SK-N-SH (cell line): Measurements from ENCODE around the gene TDRD1. TPM values are rescaled to one million over a fixed set of nuclear protein-coding genes. Genes with fewer than 3 reads are reported as not detected.

Source experiments
- CTCF ChIA-PET: fragments of 300-600, 350-600 bp; formaldehyde crosslinking; extraction: SDS; loops from one replicate; lab custom pipeline; 2021; lab: Yijun Ruan, JAX
- POLR2A ChIA-PET: fragments of 350-600 bp; sonication (Branson Sonifier 250); formaldehyde crosslinking; extraction: SDS; loops from one replicate; lab custom pipeline; 2020; ENCODE audit warnings: antibody characterized with exemption, inconsistent platforms; lab: Yijun Ruan, JAX
- DNase-seq: peaks from one replicate; pipeline ENCODE4 v3.0.0; 2012
- H2AFZ ChIP-seq: fragments of 200-600 bp; sonication (generic); 2 replicates; pipeline ENCODE4 v1.8.1; 2016; ENCODE audit warnings: antibody characterized with exemption, mild to moderate bottlenecking, low read depth
- H3F3A ChIP-seq: fragments of 200-600 bp; sonication (generic); replicated peaks from 2 replicates; pipeline ENCODE3; 2016; ENCODE audit warnings: antibody characterized with exemption, mild to moderate bottlenecking; ENCODE audit not compliant: insufficient read depth
- H3K27ac ChIP-seq, 2 experiments: fragments of 200-500 bp in 1 of 2; fragments of 200-600 bp in 1 of 2; sonication (Bioruptor generic) in 1 of 2; sonication (generic), shearing (Covaris generic) in 1 of 2; 2 replicates each; pipeline versions ENCODE4 v1.5.1 to v1.6.1; 2014 to 2016; ENCODE audit warnings: low read depth in 2 of 2, inconsistent platforms in 1 of 2, low read length in 1 of 2, mild to moderate bottlenecking in 1 of 2, mixed read lengths in 1 of 2
- H3K27me3 ChIP-seq: fragments of 200-600 bp; sonication (generic), shearing (Covaris generic); 2 replicates; pipeline ENCODE4 v1.6.1; 2016; ENCODE audit warnings: mixed run types; ENCODE audit not compliant: insufficient read depth
- H3K36me3 ChIP-seq, 2 experiments: fragments of 200-500 bp in 1 of 2; fragments of 200-600 bp in 1 of 2; sonication (Bioruptor generic) in 1 of 2; sonication (generic) in 1 of 2; replicated peaks in 1 of 2; 2 replicates each; pipeline versions ENCODE3 to v1.5.1; 2014 to 2016; ENCODE audit warnings: low read length in 1 of 2, mild to moderate bottlenecking in 1 of 2; ENCODE audit not compliant: insufficient read depth in 2 of 2, control insufficient read depth in 1 of 2
- H3K4me1 ChIP-seq, 2 experiments: fragments of 200-500 bp in 1 of 2; fragments of 200-600 bp in 1 of 2; sonication (Bioruptor generic) in 1 of 2; sonication (generic), shearing (Covaris generic) in 1 of 2; 2 replicates each; pipeline versions ENCODE4 v1.5.1 to v1.6.1; 2014 to 2016; ENCODE audit warnings: low read depth in 1 of 2, low read length in 1 of 2, mixed run types in 1 of 2; ENCODE audit not compliant: insufficient read depth in 2 of 2, control insufficient read depth in 1 of 2
- H3K4me2 ChIP-seq: fragments of 200-600 bp; sonication (generic), shearing (Covaris generic); 2 replicates; pipeline ENCODE4 v1.6.1; 2017; ENCODE audit warnings: mixed run types
- H3K4me3 ChIP-seq, 2 experiments: fragments of 200-500 bp in 1 of 2; fragments of 200-600 bp in 1 of 2; sonication (Bioruptor generic) in 1 of 2; sonication (generic), shearing (Covaris generic) in 1 of 2; 2 replicates each; pipeline versions ENCODE4 v1.5.1 to v1.8.1; 2014 to 2016; ENCODE audit warnings: low read depth in 2 of 2, inconsistent platforms in 1 of 2, low read length in 1 of 2, mild to moderate bottlenecking in 1 of 2, mixed read lengths in 1 of 2, moderate library complexity in 1 of 2
- H3K79me2 ChIP-seq: fragments of 200-600 bp; sonication (generic); 2 replicates; pipeline ENCODE4 v1.8.1; 2017; ENCODE audit warnings: mild to moderate bottlenecking; ENCODE audit not compliant: insufficient read depth
- H3K9ac ChIP-seq: fragments of 200-600 bp; sonication (generic); 2 replicates; pipeline ENCODE4 v1.6.1; 2017; ENCODE audit warnings: mixed run types
- H3K9me2 ChIP-seq: fragments of 200-600 bp; sonication (generic); 2 replicates; pipeline ENCODE4 v1.6.1; 2017; ENCODE audit warnings: mixed run types
- H3K9me3 ChIP-seq: fragments of 200-600 bp; sonication (generic); 2 replicates; pipeline ENCODE4 v1.6.1; 2017; ENCODE audit warnings: mixed run types, mild to moderate bottlenecking, moderate library complexity
- H4K20me1 ChIP-seq: fragments of 200-600 bp; sonication (generic); 2 replicates; pipeline ENCODE4 v1.6.1; 2017; ENCODE audit warnings: mild to moderate bottlenecking, mixed run types; ENCODE audit not compliant: insufficient read depth
- CTCF ChIP-seq: fragments of 200-600 bp; sonication (generic); IDR thresholded peaks from 2 replicates; pipeline ENCODE4 v1.6.1; 2017; ENCODE audit warnings: antibody characterized with exemption, mild to moderate bottlenecking, moderate library complexity
- ELF1 ChIP-seq: IDR thresholded peaks from 2 replicates; pipeline ENCODE4 v1.4.0; 2012
- EP300 ChIP-seq, 2 experiments: IDR thresholded peaks; 2 replicates each; pipeline versions ENCODE4 v1.4.0 to v1.6.1; 2012; ENCODE audit warnings: borderline replicate concordance in 1 of 2, low read depth in 1 of 2, low read length in 1 of 2
- FOXJ3 ChIP-seq: sonication (generic); formaldehyde crosslinking; IDR thresholded peaks from 2 replicates; pipeline ENCODE4 v1.5.1; 2020; ENCODE audit warnings: mild to moderate bottlenecking, missing genetic modification reagents
- FOXM1 ChIP-seq: IDR thresholded peaks from 2 replicates; pipeline ENCODE4 v1.4.0; 2012; ENCODE audit warnings: low read depth, mild to moderate bottlenecking
- GATA2 ChIP-seq: sonication (generic); formaldehyde crosslinking; IDR thresholded peaks from 2 replicates; pipeline ENCODE4 v1.5.0; 2020; ENCODE audit warnings: mild to moderate bottlenecking, missing genetic modification reagents
- JUND ChIP-seq: IDR thresholded peaks from 2 replicates; pipeline ENCODE4 v1.4.0; 2012
- MAX ChIP-seq: IDR thresholded peaks from 2 replicates; pipeline ENCODE4 v1.4.0; 2012; ENCODE audit warnings: low read depth
- MEF2A ChIP-seq: IDR thresholded peaks from 2 replicates; pipeline ENCODE4 v1.4.0; 2012; ENCODE audit warnings: low read depth, borderline replicate concordance
- NRF1 ChIP-seq: IDR thresholded peaks from 2 replicates; pipeline ENCODE4 v1.6.1; 2012; ENCODE audit warnings: low read depth, mild to moderate bottlenecking, low read length
- POLR2AphosphoS5 ChIP-seq: IDR thresholded peaks from 2 replicates; pipeline ENCODE4 v1.6.1; 2012; ENCODE audit warnings: low read depth, low read length
- RAD21 ChIP-seq: IDR thresholded peaks from 2 replicates; pipeline ENCODE4 v1.6.1; 2012; ENCODE audit warnings: mild to moderate bottlenecking, low read length
- RFX5 ChIP-seq: IDR thresholded peaks from 2 replicates; pipeline ENCODE4 v1.6.1; 2012; ENCODE audit warnings: mild to moderate bottlenecking, improper control_type of control experiment, low read length
- SMC3 ChIP-seq: IDR thresholded peaks from 2 replicates; pipeline ENCODE4 v1.6.1; 2012; ENCODE audit warnings: low read depth, low read length, improper control_type of control experiment
- TAF1 ChIP-seq: IDR thresholded peaks from 2 replicates; pipeline ENCODE4 v1.6.1; 2012; ENCODE audit warnings: low read depth, mild to moderate bottlenecking, low read length, moderate library complexity, borderline replicate concordance
- TCF12 ChIP-seq: IDR thresholded peaks from 2 replicates; pipeline ENCODE4 v1.4.0; 2012
- TEAD4 ChIP-seq: IDR thresholded peaks from 2 replicates; pipeline ENCODE4 v1.4.0; 2012; ENCODE audit warnings: mild to moderate bottlenecking, borderline replicate concordance; ENCODE audit not compliant: insufficient read depth
- USF1 ChIP-seq: IDR thresholded peaks from 2 replicates; pipeline ENCODE4 v1.4.0; 2012; ENCODE audit warnings: low read depth, borderline replicate concordance
- USF2 ChIP-seq: fragments of 150-350 bp; IDR thresholded peaks from 2 replicates; pipeline ENCODE4 v1.6.1; 2017; ENCODE audit warnings: antibody characterized with exemption, low read length, low read depth, borderline replicate concordance
- YY1 ChIP-seq: IDR thresholded peaks from 2 replicates; pipeline ENCODE4 v1.4.0; 2012; ENCODE audit warnings: low read depth, mild to moderate bottlenecking
- WGBS: methylation state at CpG from one replicate; pipeline ENCODE4 v1.1.6; 2017; ENCODE audit warnings: low lambda C conversion rate; 5-methylcytosine and 5-hydroxymethylcytosine counted together
- polyA plus RNA-seq, 3 experiments: library from polyadenylated mRNA; depleted of rRNA; stranded (reverse); fragments of >200 nt; gene quantifications; 2 replicates each; pipeline ENCODE4 v1.2.3, GENCODE V29; 2012

TDRD1 gene
- polyA plus RNA-seq, 1 of the 3 experiments (the other 2 are of a cell fraction) = not detected

- Histone ChIP-seq H3K36me3 (no peaks in the 10 kb centered on the region), H3K79me2 (no peaks in the 10 kb centered on the region), H3K4me2 (no peak overlapping the region), H3K9ac (no peak overlapping the region), H3F3A (no peaks in the 10 kb centered on the region), H3K27ac (no peak overlapping the region), H4K20me1 (no peaks in the 10 kb centered on the region), H3K9me3 (no peaks in the 10 kb centered on the region), H3K4me3 (no peak overlapping the region), H3K27me3 (no peaks in the 10 kb centered on the region), H3K4me1 (no peaks in the 10 kb centered on the region; a peak in 1 of 4 replicates), H3K9me2 (no peaks in the 10 kb centered on the region), H2AFZ (no peak overlapping the region)
- ChIA-PET POLR2A (no interaction called here), CTCF (no interaction called here)
- DNase-seq = no peak
- TF ChIP-seq TEAD4 (no peak), YY1 (no peak), CTCF (no peak), TCF12 (no peak), NRF1 (no peak), SMC3 (no peak), RAD21 (no peak), JUND (no peak), USF2 (no peak), EP300 (IDR thresholded peaks at IDR 0.05; ENCODE audit: borderline replicate concordance in 1 of 2, low read depth in 1 of 2, low read length in 1 of 2) (no peak), MAX (no peak)
- 75% methylated on average over 5 of the region's 5 CpGs for WGBS
Measured at GRCh38 chr10:114184276-114184675, 5.1 kb downstream of the TDRD1 start.

- H3K9me3 ChIP-seq = no peaks in the 10 kb centered on the region
- H3F3A ChIP-seq = no peaks in the 10 kb centered on the region
- H4K20me1 ChIP-seq = no peaks in the 10 kb centered on the region
- no peaks in the 10 kb centered on the region for H3K79me2 ChIP-seq
- H3K4me3 ChIP-seq = no peak overlapping the region
- CTCF ChIA-PET = interaction anchor here (0.9 to 1.2 kb wide), 2 partner anchors 9 to 11 kb away, joined by 3 to 4 read pairs; no protein-coding TSS in a partner anchor
- no peak overlapping the region for H3K9ac ChIP-seq
- no peak overlapping the region for H3K4me2 ChIP-seq
- H2AFZ ChIP-seq = no peak overlapping the region
- no peaks in the 10 kb centered on the region; a peak in 1 of 4 replicates for H3K4me1 ChIP-seq
- DNase-seq = no peak
- H3K36me3 ChIP-seq = no peaks in the 10 kb centered on the region
- 91% methylated on average over 3 of the region's 3 CpGs for WGBS
- no peaks in the 10 kb centered on the region for H3K27me3 ChIP-seq
- H3K27ac ChIP-seq = no peak overlapping the region
- POLR2A ChIA-PET = no interaction called here
- no peaks in the 10 kb centered on the region for H3K9me2 ChIP-seq
- TF ChIP-seq MAX (no peak), RAD21 (no peak), USF2 (no peak), POLR2AphosphoS5 (no peak), SMC3 (no peak), ELF1 (no peak), USF1 (no peak), FOXM1 (no peak), YY1 (no peak), RFX5 (no peak), GATA2 (CRISPR knock-in tag) (no peak), MEF2A (no peak), EP300 (IDR thresholded peaks at IDR 0.05; ENCODE audit: borderline replicate concordance in 1 of 2, low read depth in 1 of 2, low read length in 1 of 2) (no peak), FOXJ3 (CRISPR knock-in tag) (no peak), TAF1 (no peak), TCF12 (no peak), CTCF (no peak)
Measured at GRCh38 chr10:114188001-114188400, 8.8 kb downstream of the TDRD1 start.
